CD4-positive, alpha-beta T cell treated with Interleukin-6 for 4 hours (primary cell): Measurements from ENCODE around the gene ST6GALNAC1.
"Not testable (repeated sequence)": the region's sequence is repeated elsewhere in the genome, so short reads cannot be mapped to it uniquely, and the experiment has no call there.

Source experiments
- DNase-seq: peaks from one replicate; pipeline ENCODE4 v3.0.0-alpha.2; 2020; ENCODE audit warnings: mixed read lengths

ST6GALNAC1 gene

DNA sequence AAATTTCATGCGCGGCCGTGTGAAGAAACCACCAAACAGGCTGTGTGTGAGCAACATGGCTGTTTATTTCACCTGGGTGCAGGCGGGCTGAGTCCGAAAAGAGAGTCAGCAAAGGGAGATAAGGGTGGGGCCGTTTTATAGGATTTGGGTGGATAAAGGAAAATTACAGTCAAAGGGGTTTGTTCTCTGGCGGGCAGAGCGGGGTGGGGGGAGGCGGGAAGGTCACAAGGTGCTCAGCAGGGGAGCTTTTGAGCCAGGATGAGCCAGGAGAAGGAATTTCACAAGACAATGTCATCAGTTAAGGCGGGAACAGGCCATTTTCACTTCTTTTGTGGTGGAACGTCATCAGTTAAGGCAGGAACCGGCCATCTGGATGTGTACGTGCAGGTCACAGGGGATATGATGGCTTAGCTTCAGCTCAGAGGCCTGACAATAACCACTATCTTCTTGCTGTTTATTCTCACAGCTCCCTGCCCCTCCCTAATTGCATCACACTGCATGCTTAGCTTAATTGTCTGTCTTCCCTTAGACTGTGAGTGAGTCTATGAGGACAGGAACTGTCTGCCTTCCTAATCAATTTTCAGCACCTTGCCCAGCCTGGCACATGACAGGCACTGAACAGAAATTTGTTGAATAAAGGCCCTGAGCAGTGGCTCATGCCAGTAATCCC is 32.3 kb downstream of the ST6GALNAC1 start:
- DNase-seq = not testable (repeated sequence)

DNA sequence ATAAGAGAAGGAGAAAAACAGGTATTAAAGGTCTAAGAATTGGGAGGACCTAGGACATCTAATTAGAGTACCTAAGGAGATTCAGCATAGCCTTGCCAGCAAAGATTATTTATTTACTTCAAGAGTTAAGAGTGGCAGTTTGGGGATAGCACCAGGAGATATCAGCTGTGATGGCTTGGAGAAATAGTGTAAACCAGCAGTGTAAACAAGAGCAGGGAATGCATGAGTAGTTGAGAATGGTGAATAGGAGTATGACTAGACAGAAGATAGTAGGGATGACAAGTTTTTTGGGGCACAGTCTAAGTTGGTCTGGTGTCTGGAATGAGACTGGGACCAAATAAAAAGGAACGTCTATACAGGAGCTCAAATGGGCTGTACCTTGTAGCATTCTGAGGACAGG is 36.9 kb downstream of the ST6GALNAC1 start:
- DNase-seq = not testable (repeated sequence)

GRCh38 chr17:76601065-76601464 is 42.5 kb downstream of the ST6GALNAC1 start:
- no peak for DNase-seq

GRCh38 chr17:76599694-76600460 is 43.7 kb downstream of the ST6GALNAC1 start:
- no peak for DNase-seq

- DNase-seq = no peak
Measured at GRCh38 chr17:76598004-76598439, 45.5 kb downstream of the ST6GALNAC1 start.

DNA sequence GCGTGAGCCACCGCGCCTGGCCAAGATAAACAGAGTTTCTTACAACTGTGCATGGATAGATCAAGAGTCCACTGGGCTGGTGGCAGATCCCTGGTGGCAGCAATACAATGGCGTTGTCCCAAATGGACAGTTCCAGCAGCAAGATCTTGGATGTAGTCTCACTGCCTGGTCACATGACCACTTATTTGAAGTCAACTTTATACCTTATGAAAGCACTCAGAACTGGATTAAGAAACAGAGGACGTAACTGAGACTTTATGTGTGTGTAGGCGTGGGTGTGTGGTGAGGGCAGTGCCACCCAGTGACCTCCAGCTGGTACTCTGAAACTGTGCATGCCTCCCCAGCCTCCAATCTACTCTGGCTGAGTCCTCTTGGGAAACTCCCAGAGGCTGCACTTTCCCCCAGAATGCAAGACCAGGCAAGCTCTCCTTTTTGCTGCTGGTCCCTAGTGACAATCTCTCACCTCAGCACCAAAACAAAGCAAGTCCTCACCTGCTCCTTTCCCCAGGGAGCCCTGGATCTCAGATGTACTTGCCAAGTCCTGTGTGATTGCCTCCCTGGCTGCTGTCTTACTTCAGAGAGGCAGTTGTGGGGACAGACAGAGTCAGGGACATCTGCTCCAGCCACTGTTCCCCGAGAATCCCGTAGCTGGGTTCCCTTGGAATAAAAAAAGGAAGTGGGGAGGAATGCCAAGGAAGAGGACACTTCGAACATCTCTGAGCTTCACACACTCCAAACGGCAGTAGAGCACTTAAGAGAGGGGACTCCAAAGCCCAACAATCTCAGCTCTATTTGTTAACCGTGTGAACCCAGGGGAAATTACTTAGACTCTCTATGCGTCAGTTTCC is 46.2 kb downstream of the ST6GALNAC1 start:
- DNase-seq = no peak

DNA sequence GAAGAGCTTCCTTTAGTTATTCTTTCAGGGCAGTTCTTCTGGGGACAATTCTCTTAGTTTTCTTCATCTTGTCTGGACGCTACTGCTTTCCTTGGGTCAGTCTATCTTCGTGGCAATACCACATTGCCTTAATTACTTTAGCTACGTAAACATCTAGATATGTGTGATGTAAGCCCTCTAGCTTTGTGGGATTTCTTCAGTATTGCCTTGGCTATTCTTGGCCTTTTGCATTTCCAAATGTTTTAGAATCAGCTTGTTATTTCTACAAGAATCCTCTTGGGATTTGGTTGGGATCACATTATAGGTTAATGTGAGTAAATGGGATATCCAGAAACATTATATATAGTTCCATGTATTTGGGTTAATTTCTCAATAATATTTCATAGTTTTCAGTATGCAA is 48.9 kb downstream of the ST6GALNAC1 start:
- no peak for DNase-seq

GRCh38 chr17:76593959-76594358 is 49.6 kb downstream of the ST6GALNAC1 start:
- DNase-seq = no peak

DNA sequence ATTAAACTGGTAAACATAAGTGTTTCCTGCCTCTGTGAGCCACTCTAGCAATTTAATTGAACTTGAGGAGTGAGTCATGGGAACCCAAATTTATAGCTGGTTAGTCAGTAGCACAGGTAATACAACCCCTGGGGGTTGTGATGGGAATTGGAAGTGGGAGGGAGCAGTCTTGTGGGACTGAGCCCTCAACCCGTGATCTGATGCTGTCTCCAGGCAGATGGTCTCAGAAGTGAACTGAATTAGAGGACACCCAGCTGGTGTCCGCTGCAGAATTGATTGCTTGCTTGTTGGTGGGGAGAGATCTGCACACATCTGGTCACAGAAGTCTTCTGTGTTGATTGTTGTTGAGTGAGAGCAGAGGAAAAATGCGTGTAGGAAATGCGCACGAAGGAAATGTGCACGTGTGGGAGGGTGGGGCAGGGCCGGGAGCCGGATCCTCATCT is 50.2 kb downstream of the ST6GALNAC1 start:
- no peak for DNase-seq

GRCh38 chr17:76588182-76588581 is 55.4 kb downstream of the ST6GALNAC1 start:
- DNase-seq = no peak

GRCh38 chr17:76586741-76587487 is 56.6 kb downstream of the ST6GALNAC1 start:
- DNase-seq = no peak

DNA sequence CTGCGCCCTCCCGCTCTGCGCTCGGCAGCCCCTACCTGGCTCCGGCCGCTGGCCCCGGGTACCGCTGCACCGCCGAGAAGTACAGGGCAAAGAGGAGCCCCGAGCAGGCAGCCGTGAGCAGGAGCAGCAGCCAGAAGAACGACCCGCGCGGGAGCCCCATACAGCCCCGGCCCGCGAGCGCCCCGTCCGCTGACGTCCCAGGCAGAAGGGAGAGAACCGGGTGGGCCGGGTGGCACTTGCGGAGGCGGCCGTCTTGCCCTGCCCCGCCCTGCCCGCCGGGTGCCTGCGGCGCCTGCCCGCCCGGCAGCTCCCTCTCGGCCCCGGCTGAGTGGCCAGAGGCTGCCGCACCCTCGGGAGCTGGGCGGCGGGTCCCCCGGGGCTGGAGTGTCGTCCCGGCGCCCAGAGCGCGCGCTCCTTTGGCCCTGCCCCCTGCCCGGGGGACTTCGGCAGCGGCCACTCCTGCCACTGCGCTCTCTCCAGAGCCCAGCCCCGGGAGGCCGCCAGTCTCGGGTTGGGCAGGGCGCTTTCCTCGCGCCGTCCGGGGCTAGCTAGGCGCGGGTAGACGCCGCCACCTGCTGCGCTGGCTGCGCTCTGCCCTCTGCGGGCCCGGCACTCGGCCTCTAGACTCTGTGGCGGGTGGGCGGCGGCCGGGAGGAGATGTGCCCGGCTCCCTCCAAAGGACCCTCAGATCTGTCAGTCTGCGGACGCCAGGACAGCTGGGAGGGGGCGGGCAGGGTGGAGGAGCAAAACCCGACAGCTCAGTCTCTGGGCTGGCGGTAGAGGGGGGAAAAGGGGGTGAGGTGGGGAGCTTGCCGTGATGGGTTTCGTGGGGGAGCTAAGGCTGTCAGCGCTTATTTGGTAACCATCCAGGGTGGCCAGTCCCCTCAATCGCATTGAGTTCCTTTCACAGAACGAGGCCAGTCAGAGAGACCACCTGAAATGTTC is 57.6 kb downstream of the ST6GALNAC1 start, which contains the start of gene ST6GALNAC2:
Gene ST6GALNAC2 (minus strand): TSS at position 212 of the 945 bp plus-strand sequence. CDS start 52 bp downstream, at position 160.
- DNase-seq = peak; percentile 44

GRCh38 chr17:76585033-76585648 is 58.4 kb downstream of the ST6GALNAC1 start:
- peak; percentile 26 for DNase-seq

- DNase-seq = no peak
Measured at GRCh38 chr17:76584427-76585032, 59.0 kb downstream of the ST6GALNAC1 start.

- DNase-seq = no peak
Measured at GRCh38 chr17:76582660-76583059, 60.9 kb downstream of the ST6GALNAC1 start.

DNA sequence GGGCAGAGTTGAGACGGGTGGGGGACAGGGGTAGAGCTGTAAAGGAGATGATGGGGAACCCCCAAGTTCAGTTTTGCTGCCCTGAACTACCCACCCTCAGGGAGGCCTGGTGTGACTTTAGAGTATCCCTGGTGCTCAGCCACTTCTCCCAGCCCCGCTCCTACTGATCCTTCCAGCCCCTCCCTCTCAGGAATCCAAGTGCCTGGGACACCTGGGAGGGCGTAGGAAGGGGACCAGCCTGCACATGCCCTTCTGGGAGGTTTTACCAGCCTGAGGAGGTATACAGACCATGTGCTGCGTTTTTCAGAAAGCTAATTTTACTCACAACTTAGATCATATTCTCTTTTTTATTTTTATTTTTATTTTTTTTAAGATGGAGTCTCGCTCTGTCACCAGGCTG is 62.0 kb downstream of the ST6GALNAC1 start:
- DNase-seq = no peak

DNA sequence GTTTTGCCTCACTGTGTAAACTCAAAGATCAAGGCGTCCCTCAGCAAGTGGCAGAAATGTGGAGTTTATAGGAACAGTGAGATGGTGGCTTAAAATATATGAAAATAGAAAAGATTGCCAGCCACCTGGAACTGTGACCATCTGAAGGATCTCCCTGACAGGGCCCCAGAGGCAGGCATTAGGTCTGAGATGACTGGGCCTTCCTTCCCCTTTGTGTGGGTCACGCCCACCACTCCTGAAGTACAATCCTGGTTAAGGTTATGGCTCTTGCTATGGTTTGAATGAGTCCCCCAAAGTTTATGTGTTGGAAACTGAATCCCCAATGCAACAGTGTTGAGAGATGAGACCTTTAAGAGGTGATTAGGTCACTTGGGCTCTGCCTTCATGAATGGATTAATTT is 64.3 kb downstream of the ST6GALNAC1 start:
- DNase-seq = no peak

DNA sequence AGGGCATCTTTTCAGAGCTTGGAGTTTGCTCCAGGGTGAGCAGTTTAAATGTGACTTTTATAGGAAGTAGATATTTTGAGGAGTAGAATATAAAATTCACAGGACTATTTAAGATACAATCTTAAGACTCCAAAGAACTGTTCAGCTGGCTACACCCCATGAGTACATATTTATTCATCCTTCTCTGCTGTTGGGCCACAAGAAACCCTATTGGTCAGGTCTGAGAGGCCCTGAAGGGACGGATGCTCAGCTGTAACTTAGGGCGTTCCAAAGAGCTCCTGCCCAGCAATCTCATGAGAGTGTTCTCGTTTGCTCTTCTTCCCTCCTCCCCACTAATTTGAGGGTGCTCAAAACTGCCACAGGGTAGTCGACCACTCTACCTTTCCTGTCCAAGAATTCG is 65.2 kb downstream of the ST6GALNAC1 start:
- no peak for DNase-seq

- DNase-seq = no peak
Measured at GRCh38 chr17:76577876-76578275, 65.7 kb downstream of the ST6GALNAC1 start.

DNA sequence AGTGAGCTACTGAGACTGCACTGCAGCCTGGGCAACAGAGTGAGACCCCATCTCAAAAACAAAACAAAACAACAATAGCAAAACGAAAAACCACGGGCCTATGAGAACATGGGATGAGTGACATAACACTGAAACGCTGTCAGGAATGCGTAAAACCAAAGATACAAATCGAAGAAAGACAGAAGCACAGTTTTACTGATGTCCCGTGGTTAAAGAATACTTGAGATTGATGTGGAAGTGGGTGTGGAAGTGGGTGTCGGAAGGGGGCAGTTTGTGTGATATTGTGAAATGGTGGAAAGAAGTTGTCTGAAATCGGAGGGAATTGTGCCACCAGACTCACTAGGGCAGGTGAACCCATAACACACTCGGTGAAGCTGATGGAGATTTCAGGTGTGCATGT is 67.4 kb downstream of the ST6GALNAC1 start:
- DNase-seq = no peak
